NCI-H82 (cell line): ENCODE results near the gene NFKB2.

ENCODE experiments used
- DNase-seq: peaks from one replicate; lab custom pipeline; 2025; lab: John Stamatoyannopoulos, UW

The NFKB2 gene

DNA sequence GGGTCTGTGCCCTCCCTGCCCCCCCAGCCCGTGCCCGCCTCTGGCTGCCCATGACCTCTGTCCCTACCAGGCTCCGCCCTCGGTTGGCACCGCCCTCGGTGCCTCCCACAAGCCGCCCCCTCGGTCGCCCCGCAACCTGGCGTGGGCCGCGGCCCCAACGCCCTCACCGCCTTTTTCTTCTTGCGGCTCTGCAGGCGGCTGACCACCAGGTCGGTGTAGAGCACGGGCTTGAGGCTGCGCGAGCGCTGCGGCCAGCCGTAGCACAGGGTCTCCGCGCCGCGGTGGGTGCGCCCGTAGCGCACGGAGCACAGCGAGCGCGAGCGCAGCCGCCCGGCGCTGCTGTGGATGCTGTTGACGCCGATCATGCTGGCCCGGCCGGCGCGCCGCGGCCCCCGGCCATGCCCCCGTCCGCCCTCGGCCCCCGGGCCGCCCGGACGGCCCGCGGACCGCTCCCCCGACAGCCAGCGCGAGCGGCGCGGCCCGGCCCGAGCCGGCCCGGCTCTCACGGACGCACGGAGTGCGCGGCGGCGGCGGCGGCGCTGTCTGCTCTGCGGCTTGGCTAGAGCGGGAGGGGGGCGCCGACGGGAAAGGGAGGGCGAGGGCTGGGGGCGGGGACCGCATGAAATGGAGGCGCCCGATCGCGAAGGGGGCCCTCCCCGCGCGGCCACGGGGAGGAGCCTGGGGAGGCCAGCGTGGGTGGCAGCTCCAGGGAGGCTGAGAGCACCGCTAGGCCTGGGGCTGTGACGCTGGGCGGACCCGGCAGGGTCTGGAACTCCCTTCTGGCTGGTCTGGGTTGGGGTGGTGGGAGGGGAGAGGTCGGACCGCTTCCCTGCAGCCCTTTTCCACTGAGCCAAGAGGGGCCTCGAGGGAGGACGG is 13.5 kb downstream of the NFKB2 start:
- peak; percentile 57 for DNase-seq

DNA sequence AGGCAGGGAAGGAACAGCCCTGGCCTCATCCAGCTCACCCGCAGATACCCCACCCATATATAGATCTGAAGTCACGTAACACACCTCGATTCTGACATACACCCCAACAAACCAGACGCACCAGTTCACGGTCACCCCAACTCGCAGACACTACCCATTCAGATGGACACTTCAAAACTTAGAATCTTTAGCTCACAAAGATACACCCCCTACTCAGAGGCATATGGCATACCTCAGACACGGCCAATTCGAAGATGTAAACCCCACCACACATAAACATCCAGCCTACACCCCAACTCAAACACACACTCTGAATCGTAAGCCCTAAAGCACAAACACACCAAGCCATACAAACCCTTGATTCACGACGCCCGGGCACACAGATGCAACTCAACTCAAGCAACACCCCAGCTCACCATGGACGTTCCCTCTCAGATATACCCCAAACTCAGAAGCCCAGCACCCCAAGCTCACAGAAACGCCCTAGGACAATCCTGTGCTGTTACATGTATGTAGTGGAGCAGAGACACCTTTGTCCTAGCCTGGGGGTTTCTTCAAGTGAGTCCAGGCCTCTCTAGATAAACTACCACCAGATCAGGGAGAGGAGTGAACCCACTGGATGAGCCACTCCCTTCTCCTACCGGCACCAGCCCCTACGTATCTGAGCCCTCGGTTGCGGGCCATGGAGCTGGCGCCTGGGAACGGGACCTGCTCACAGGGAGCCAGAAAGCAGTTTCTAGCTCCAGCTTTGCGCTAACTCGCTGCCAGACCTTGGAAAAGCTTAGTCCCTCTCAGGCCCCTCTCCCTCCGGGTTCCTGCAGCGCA is 14.3 kb downstream of the NFKB2 start:
- DNase-seq = no peak

DNA sequence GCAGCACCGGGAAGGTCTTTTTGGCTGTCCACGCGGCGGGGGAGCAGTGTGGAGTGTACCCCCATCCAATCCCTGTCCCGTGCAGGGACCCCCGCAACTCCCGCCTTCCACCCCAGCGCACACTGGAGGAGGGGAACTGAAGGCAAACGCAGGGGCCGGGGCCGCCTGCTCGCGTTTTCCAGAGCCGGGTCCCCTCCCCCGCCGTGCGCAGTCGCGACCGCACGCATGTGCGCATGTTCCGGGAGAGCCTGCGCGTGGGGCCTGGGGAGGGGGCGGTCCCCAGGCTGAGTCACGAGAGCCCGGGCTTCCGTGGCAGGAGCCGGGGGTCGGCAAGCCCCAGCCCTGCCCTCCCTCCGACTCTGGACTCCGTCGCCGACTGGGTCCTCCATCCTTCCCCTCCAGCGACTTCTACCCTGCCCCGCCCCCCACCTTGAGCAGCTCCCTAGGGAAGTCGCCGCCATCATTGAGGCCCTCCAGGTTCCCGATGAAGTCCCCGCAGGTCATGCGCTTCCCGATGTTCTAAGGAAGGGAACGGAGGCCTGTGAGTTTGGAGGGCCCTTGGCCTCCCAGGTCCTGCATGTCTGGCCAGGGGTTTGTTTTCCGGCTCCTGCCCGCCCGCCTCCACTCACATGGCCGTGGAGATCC is 15.0 kb downstream of the NFKB2 start:
- no peak for DNase-seq

DNA sequence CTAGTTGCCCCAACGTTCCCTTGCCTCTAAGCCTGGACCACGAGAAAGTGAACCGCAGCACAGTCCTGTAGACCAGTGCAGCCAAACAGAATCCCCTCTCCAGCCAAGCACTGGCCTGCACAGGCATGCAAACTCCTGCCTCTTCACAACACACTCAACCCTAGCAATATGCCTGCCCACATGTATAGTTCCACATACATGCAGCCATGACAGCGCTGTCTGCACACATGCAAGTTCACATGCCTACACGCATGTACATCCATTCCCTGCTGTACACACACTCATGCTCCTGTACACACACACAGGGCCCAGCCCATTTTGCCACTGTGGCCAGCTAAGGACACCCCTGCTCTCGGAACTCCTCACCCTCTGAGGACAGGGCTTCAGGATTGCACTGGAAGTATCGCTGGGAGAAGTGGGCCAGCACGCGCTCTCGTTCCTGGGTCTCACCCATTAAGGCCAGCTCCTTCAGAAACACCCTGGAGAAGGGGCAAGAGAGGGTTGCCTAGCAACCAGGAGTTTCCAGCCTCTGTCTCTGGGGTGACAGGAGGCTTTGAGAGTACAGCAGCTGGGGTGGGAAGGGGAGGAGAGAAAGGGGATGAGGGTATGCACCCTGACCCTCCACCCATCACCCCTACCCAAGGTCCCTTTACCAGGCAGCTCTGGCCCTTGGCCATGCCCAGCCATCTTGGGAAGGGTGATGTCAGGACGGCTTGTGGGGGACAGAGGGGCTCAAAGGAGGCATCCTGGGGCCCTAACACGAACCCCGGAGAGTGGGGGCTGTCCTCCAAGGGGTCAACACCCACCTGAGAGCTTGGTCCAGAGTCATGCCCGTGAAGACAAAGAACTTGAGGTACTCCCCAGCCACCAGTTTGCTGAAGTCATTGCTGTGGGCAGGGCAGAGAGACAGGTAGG is 16.1 kb downstream of the NFKB2 start:
- DNase-seq = peak; percentile 21

DNA sequence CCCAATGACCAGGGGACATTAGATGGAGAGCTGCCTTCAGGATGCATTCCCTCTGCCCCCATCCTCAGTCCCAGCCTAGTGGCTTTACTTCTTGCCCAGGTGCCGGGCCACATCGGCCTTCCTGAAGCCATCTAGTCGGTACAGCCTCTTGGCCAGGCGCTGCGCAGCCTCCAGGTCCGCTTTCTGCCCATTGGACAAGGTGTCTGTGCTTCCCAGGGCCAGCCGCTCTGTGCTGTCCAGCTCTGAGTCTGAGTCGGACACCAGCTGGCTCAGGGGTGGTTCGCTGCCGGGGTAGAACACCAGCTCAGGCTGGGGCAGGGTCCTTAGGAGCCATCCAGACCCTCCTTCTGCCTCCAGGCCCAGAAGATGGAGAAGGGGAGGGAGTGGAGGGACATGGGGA is 16.8 kb downstream of the NFKB2 start:
- DNase-seq = no peak

DNA sequence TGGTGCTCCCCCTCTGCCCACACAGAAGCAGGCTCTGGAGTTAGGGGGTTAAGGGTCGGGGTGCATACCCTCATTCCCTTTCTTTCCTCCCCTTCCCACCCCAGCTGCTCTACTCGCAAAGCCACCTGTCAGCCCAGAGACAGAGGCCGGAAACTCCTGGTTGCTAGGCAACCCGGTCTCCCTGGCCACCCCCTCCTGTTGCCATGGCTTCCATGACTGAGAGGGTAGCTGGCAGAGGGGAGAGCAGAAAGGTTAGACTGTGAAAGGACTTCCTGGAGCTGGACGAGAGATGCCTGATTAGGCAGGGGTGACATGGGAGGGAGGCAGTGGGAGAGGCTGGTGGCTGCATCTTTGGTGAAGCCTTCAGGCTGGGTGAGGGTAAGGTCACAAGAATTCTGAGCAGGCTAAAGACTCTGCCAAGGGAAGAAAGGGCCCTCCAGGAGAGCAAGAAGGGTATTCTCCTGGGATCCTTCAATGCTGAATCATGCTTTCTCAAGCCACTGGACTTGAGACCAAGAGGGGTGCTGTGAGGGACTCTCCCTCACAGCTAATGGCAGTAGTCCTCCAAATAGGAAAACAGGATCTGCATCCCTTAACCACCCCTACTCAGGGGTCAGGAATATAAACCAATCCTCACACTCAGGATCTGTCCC is 17.7 kb downstream of the NFKB2 start:
- DNase-seq = peak; percentile 79

DNA sequence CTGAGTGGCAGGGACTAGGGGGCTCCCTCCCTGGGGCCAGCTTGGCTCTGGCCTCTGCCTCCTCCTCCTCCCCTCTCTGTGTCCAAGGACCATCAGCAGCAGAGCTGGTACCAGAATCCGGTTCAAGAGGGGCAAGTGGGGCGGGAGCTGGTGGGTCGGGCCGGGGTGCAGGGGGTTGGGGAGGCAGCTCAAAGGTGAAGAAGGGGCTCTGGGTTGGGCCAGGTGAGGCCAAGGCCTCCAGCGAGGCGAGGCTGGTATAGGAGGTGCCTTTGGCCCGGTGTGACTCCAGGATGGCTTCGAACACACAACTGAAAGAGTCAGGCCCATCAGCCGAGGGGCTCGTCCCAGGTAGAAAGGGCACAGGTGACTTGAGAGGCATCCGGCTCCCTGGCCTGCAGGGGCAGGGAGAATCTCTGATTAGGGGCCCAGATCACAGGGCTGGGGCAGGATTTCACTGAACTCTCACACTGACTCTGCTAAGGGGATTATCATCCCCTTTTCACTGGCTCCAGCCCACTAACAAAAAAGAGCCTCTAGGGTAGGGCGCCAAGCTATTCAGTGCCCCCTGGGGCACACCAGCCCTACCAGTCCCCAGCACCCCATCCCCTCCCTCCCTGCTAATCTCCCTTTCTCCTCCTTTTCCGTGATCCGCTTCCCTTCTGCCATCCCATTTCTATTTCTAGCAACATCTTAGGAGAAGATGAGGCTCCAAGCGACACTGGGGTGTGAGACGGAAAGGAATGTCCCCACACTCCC is 18.5 kb downstream of the NFKB2 start:
- DNase-seq = peak; percentile 69

DNA sequence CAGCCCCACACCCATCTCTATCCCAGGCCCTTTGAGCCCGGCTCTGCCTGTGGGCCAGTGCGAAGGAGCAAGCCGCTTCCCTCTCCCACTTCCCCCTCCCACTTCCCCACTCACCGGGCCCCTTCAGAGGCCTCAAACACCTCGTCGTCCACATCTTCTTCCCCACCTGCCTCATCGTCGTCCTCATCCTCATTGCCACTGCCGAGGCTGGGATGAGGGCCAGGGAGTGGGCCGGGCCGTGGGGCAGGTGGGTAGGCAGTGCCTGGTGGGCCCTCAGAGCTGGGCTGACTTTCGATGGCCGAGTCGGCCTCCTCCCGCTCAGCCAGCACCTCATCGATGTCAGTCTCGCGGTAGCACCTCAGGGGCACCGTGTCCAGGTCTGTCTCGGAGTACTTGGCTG is 19.2 kb downstream of the NFKB2 start:
- DNase-seq = no peak

DNA sequence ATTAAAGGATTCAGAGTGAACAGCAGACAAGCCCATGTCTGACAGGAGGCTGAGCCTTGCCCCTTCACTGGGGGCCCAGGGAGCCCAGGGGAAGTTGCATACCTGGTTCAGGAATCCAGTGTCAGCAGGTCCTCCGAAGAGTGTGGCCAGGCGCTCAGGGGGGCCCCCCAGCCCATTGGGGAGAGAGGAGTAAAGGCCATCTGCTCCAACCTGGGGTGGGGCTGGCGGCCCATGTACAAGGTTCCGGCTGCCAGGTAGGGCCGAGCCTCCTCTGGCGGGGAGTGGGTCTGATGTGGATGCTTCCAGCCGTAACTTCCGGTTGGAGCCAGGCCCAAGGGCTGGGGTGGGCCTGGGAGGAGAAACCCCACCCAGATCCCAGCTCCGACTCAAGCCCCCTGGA is 20.8 kb downstream of the NFKB2 start:
- peak; percentile 61 for DNase-seq

DNA sequence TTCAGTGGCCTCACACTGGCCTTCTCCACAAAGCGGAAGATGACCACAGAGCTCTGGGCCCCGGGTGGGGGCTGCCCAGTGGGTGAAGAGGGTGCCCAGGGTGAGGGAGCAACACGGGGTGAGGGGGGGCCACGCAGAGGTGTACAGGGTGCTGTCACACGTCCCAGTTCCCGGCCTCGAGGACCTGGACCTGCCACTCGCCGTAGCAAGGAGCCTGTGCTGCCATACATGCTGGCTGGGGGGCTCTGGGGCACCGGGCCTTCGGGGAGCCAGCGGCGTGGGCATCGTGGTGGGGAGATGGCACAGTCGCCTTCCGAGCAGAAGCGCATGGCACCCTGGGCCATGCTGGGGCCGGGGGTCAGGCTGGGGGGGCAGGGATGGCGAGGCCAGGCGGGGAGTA is 21.2 kb downstream of the NFKB2 start:
- no peak for DNase-seq

DNA sequence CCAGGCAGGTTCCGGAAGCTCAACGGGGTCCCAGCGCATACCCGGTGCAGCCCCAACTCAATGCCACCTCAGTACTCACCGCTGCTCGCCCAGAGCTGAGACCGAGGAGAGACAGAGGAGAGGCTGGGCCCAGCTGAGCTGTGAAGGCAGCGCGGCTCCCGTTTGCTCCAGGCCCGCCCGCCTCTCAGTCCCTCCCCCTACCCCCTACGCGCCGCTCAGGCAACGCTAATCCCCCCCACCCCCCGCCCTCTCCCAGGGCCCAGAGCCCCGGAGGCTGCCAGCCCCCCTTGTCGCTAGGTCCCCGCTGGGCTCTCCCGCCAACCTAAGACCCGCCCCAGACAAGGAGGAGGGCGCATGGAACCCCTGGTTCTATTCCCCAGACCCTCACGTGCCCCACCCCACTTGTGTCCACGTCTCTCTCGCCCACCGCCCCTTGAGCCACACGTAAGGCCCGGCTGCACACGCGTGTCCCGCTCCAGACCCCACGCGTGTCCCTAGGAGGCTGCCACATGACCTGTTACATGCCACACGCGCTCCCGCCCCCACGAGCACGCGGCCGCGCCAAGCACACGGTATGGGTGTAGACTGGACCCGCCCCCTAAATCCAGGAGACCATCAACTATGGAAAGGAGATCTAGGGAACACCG is 23.2 kb downstream of the NFKB2 start, which contains the start of gene PSD:
PSD (minus strand) TSS at position 164 of the 647 bp plus-strand sequence. CDS start 1,747 bp downstream, outside the sequence.
- DNase-seq = peak; percentile 96

DNA sequence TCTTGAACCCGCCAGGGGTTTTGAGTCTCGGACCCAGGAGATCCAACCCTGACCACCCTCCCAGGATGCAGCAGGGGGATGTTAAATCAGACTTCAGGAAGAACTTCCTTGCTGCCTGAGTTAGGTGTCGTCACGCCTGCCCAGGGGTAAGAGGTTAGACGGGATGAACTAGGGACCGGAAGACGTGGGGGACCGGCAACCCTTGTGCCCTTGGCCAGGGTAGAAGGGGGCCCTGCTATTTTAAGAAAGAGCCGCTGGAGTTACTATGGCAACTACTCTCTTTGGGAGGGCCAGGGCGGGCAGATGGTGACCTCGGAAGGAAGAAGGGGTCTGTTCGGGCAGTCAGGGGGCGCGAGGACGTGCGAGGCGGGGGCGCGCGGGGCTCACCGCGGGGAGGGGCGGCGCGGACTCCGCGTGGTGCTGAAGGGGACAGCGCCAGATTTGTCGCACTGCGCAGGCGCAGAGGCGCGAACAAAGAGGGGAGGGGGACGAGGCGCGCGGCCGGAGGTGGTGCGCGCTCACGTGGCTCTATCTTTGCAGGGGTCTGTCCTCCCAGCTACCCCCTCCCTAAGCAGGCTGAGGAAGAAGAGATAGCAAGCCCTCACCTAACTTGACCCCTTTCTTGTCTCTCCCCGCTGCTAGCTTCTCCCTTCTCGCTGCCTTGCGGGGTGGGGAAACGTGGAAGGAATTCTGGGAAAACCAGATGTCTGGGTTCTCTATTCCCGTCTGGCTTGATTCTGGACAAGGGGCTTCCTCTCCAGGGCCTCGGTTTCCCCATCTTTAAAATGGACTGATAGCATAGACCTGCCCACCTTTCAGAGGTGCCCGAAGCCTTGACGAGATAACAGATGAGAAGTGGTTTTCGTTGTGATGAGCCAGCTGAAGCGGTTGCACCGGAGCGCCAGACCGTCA is 24.0 kb downstream of the NFKB2 start:
- peak; percentile 90 for DNase-seq

DNA sequence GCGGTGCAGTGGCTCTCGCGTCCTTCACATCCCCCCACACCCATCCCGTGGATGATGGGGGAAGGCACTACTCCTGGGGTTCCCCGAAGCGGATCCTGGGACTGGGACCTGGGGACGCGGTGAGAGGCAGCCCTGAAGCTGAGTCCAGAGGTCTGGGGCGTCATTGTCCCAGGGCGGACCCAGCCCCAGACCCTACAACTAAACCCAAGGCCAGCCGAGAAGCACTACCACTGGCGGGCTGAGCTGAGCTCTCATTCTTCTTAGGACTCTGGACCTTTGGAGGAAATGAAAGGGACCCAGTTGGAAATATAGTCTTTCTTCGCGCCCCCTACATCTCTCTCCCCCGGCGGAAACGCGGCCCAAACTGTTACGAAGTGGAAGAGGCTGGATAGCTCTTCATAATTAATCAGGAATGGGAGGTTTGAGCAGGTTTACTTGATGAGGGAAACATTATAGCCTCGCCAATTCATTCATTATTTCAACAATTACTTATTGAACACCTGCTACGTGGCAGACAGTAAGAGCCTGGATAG is 24.7 kb downstream of the NFKB2 start:
- no peak for DNase-seq

DNA sequence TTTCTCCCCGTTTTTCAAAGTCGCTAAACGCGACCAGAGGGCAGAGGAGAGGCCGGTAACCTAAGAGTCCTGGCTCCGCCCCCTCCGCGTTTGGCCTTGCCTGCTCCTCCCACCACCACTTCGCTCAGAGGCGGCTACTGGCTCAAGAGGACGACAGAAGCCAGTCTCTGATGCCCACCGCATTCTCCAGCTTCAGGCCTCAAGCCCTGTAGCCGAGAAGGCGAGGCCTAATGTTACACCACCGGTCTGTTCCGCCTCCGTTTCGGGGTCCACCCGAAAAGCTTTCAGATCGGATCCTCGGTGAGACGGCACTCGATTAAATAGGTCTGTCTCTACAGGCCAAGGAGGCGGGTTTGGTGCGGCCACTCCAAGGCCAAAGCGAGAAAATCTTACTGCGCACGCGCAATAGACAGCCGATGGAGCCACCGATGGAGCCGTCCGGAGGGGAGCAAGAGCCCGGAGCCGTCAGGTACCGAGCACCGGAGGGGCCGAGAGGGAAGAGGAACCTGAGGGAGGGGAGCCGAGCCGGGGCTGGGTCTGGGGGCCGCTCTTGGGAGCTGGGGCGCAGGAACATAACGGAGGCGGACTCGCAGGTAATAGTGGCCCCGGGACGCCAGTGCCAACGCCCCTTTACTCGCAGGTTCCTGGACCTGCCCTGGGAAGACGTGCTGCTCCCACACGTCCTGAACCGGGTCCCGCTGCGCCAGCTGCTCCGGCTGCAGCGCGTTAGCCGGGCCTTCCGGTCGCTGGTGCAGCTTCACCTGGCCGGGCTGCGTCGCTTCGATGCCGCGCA is 25.4 kb downstream of the NFKB2 start, which contains the start of gene FBXL15:
FBXL15 (plus strand) TSS at position 123 of the 793 bp plus-strand sequence; CDS start at position 417, 294 bp downstream.
- peak; percentile 98 for DNase-seq

DNA sequence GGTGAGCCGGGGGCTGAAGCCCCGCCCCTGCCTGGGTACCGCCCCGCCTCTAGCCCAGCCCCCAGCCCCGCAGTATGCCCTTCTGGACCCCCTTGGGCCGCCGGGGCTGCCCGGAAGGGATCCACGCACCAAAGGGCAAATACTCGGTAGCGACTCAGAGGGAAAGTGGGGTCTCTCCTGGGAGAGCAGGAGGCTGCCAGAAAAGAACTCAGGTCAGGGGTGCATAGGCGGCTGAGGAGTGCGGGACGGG is 25.9 kb downstream of the NFKB2 start:
- no peak for DNase-seq

DNA sequence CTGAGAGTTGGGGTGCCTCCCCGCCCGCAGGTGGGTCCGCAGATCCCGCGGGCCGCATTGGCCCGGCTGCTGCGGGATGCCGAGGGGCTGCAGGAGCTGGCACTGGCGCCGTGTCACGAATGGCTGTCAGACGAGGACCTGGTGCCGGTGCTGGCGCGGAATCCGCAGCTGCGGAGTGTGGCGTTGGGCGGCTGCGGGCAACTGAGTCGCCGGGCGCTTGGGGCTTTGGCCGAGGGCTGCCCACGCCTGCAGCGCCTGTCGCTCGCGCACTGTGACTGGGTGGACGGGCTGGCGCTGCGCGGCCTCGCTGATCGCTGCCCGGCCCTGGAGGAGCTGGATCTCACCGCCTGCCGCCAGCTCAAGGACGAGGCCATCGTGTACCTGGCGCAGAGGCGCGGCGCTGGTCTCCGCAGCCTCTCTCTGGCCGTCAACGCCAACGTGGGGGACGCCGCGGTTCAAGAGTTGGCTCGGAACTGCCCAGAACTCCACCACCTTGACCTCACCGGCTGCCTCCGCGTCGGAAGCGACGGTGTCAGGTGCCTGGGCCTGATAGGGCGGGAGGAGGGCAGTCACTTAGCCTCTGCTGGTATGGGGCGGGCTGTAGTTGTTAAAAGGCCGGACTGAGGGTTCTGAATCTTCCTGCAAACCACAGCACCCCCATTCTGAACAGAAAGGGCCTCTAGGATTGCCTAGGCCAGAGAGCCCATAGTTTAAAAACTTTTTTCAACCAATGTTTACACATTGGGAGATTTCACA is 26.4 kb downstream of the NFKB2 start:
- DNase-seq = peak; percentile 37
